DND-41 (cell line): Measurements from ENCODE around the gene PXK.

Experiments used
- CTCF ChIP-seq: IDR thresholded peaks from 2 replicates; pipeline ENCODE4 v1.5.1; 2012; ENCODE audit warnings: borderline replicate concordance, low read length, moderate library complexity, mild to moderate bottlenecking; ENCODE audit not compliant: poor library complexity, severe bottlenecking; ENCODE audit errors: extremely low read depth
- EZH2 ChIP-seq: IDR thresholded peaks from 3 replicates; pipeline ENCODE4 v1.6.1; 2012; ENCODE audit warnings: borderline replicate concordance, low read depth, mild to moderate bottlenecking, moderate library complexity, low read length, inconsistent platforms; ENCODE audit not compliant: severe bottlenecking

- TF ChIP-seq CTCF (peak; percentile 36), EZH2 (no peak)
These were observed at the start of gene PXK for GRCh38 chr3:58332575-58333188.
